Measurements from ENCODE around the gene AK5. TPM values are rescaled to one million over a fixed set of nuclear protein-coding genes. Genes with fewer than 3 reads are reported as not detected.

AK5 gene
- total RNA-seq, 1 donor from 2014 or later: 0.42 TPM

DNA sequence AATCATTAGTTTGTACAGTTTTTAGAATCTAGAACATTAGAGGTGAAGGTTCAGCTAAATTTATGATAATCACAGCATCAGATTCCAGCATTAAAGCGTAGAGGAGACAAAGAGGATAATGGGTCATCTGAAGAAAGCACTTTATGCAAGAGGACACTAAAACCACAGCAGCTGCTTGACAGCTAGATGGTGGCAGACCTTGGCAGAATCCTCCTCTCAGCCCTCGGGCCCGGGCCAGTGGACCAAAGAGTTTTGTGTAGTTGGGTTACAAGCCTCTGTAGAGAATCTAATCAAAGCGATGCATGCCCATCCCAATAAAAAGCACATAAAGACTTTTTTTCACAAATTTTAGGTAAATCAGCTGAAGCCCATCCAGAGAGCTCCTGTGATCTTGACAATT lies 59.4 kb downstream of the AK5 start:
- DNase-seq (no peak), ATAC-seq (no peak)
- intact Hi-C loops (cut with micrococcal nuclease): no loop called here

DNA sequence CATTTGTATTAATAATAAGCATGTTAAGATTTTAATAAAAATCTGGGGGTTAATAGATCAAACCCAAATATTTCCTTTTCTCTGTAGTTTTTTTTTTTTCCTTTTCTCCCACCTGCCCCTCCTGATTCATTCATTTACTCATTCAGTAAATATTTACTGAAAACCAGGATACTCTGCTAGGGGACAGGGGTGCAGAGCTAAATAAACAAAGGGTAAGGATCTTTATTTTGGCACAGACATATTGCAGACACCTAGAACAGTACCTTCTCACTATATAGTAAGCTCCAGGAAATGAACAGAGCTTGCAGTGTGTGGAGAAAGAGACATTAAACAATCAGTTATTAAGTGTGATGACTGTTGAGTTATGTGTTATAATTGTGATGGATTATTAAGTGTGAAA lies 60.9 kb downstream of the AK5 start:
- intact Hi-C loops (cut with micrococcal nuclease): no loop called here
- ATAC-seq (no peak), DNase-seq (no peak)

GRCh38 chr1:77347646-77348045 lies 65.8 kb downstream of the AK5 start:
- DNase-seq (no peak), ATAC-seq (no peak)
- intact Hi-C loops (cut with micrococcal nuclease): no loop called here

- no peak for ATAC-seq
- no peak for DNase-seq
- intact Hi-C loops (cut with micrococcal nuclease): no loop called here
Observed at GRCh38 chr1:77348549-77348948, 66.7 kb downstream of the AK5 start.

GRCh38 chr1:77349275-77349674 lies 67.5 kb downstream of the AK5 start:
- intact Hi-C loops (cut with micrococcal nuclease): no loop called here
- ATAC-seq: no peak
- no peak for DNase-seq

DNA sequence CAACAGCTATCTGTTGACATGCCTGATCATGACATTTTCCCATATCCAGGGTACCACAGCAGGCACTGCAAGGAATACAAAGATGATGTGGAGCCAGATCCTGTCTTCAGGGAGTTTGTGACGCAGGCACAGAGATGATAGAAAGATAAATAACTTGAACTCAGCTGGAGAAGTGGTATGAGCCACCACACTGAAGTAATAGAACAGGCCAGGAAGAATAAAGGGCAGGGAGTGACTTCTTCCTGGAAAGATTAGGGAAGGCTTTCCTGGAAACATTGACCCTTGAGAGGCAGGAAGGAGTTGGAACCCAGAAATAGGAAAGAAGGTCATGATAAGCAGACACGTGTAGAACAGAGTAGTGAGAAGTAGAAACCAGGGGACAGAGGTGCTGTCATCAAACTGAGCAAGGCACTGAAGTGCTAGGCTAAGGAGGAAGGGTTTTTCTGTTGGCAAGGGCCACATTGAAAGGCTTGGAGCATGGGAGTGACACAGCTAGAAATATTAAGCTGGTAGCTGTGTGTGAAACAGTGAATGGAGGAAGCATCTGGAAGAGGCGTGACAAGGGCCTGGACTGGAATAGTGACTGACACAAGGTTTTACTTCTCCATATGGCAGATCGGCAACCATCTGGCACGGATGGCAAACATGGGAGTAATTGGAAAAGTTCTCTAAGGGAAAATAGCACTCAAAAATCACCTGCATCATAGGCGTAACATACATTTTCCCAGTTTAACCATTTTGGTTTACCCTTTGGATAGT lies 68.4 kb downstream of the AK5 start:
- intact Hi-C loops (cut with micrococcal nuclease): no loop called here
- no peak for ATAC-seq
- no peak for DNase-seq

DNA sequence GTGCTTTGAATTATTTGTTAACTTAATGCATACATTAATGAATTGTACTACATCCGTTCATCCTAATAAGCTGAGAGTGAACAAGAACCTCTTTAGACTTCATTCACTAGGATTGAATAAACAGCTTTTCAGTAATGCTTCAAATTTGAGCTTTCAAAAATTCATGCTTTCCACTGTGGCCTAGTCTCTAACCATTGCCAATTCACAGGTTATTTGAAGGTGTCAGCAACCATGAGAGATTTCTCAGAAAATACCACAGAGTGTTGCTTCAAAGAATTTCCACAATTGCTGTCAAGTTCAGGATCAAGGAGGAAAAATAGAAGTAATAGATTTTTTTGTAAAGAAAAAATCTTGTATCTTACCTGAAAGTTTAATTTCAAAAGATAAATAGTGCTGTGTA lies 72.7 kb downstream of the AK5 start:
- intact Hi-C loops (cut with micrococcal nuclease): no loop called here
- DNase-seq (no peak), ATAC-seq (no peak)

DNA sequence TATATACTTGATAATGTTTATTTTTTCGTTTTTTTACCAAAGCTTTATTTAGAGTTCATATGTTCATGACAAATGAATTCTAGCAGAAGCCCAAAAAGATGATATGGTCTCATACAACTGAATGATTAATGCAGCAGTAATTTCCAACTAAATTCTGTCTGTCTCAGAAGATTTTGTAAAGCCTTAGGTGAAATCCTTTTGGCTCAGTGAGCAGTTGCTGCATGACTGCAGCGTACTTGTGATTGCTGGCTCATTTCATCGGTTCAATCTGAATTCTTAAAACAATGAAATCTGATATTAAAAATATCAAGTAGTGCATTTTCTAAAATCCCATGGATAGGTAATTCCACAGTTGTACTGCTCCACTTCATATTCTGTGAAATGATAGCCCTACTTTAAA lies 73.2 kb downstream of the AK5 start:
- DNase-seq (no peak), ATAC-seq (no peak)
- intact Hi-C loops (cut with micrococcal nuclease): no loop called here

- intact Hi-C loops (cut with micrococcal nuclease): no loop called here
- no peak for ATAC-seq
- DNase-seq: no peak
Observed at GRCh38 chr1:77356136-77356535, 74.3 kb downstream of the AK5 start.

DNA sequence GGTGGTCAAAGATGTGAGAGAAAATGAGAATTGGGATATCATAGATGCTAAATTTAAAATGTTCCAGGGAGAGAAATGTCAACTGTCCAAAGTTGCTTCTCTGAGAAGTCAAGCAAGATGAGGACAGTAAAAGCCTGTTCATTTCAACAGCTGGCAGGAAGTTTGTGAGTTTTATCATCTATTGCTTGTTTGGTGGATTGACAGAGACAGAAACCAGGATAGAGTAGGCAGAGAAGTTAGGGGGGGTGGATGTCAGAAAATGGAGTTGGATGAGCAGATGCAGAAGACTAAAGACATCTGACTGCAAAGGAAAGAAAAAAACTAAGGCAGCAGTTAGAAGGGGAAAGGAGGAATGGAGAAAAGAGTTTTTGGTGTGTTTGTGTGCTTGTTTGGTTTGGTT lies 78.4 kb downstream of the AK5 start:
- ATAC-seq: no peak
- no peak for DNase-seq
- intact Hi-C loops (cut with micrococcal nuclease): no loop called here

GRCh38 chr1:77361621-77362020 lies 79.8 kb downstream of the AK5 start:
- intact Hi-C loops (cut with micrococcal nuclease): no loop called here
- ATAC-seq: no peak
- no peak for DNase-seq

DNA sequence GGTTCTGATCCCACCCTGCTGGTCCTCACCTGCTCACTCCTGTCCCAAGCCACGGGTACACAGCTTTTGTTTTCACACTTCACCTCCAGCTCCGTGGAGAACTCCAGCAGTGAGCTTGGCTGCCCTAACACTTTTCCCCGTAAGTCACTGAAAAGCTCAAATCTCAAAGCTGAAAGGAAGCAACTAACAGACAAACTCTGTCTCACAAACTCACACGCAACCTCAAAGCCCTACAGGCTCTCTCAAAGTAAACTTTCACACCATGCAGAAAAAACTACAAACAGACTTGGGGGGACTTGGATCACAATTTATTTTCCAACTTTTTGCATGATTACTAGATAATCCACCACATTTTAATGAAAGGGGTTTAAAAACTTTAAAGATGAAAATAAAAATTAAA lies 88.3 kb downstream of the AK5 start:
- intact Hi-C loops (cut with micrococcal nuclease): no loop called here

GRCh38 chr1:77370583-77371306 lies 88.9 kb downstream of the AK5 start:
- ATAC-seq (no peak), DNase-seq (no peak)
- intact Hi-C loops (cut with micrococcal nuclease): no loop called here

More for the DNA sequence above, 88.3 kb downstream of the AK5 start:
- no peak for DNase-seq
- no peak for ATAC-seq

DNA sequence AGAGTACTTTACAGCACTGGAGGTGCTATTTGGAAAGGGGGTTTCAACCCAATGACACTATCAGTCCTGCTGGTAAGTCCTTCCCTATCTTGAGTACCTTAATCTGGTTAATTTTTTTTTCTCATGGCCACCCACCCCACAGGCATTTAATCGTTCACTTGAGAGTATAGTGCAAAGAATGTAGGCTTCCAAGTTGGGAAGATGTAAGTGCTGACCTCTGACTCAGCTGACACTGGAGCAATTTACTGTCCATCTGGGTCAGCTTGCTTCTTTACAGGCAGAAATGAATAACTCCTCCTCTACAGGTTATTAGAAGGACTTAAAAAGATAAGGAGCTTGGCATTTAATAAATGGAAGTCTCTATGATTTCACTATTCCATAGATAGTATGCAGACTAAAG lies 89.6 kb downstream of the AK5 start:
- intact Hi-C loops (cut with micrococcal nuclease): no loop called here
- DNase-seq (no peak), ATAC-seq (no peak)

GRCh38 chr1:77373702-77374101 lies 91.9 kb downstream of the AK5 start:
- ATAC-seq (no peak), DNase-seq (no peak)
- intact Hi-C loops (cut with micrococcal nuclease): no loop called here

- ATAC-seq (no peak), DNase-seq (no peak)
- intact Hi-C loops (cut with micrococcal nuclease): no loop called here
Observed at GRCh38 chr1:77375541-77375940, 93.7 kb downstream of the AK5 start.

- ATAC-seq: no peak
- DNase-seq: no peak
- intact Hi-C loops (cut with micrococcal nuclease): no loop called here
Observed at GRCh38 chr1:77375990-77376389, 94.2 kb downstream of the AK5 start.

- intact Hi-C loops (cut with micrococcal nuclease): no loop called here
- DNase-seq (no peak), ATAC-seq (no peak)
Observed at GRCh38 chr1:77378723-77379535, 97.1 kb downstream of the AK5 start.

DNA sequence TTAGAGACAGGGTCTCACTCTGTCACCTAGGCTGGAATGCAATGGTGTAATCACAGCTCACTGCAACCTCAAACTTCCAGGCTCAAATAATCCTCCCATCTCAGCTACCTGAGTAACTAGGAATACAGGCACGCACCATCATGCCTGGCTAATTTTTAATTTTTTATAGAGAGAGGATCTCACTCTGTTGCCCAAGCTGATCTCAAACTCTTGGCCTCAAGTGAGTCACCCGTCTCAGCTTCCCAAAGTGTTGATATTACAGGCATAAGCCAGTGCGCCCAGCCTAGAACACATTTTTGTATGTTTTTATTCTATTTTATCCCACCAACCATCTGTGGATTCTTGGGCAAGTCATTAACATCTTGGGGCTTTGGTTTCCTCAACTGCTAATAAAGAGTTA lies 100.5 kb downstream of the AK5 start:
- DNase-seq (no peak), ATAC-seq (no peak)
- intact Hi-C loops (cut with micrococcal nuclease): no loop called here

- ATAC-seq (no peak), DNase-seq (no peak)
- intact Hi-C loops (cut with micrococcal nuclease): no loop called here
Observed at GRCh38 chr1:77383236-77383635, 101.4 kb downstream of the AK5 start.
